Sigmoid colon (tissue), 7 donors: ENCODE data around the gene COLEC11. TPM values are rescaled to one million over a fixed set of nuclear protein-coding genes. Genes with fewer than 3 reads are reported as not detected.

Experiments
- DNase-seq: peaks from one replicate; pipeline ENCODE4 v3.0.0-alpha.2; 2019
- H3K27ac ChIP-seq, 4 donors: fragments of 200-600 bp; sonication (generic); one replicate each; pipeline ENCODE4 v1.5.1; 2016 to 2019; ENCODE audit warnings: mild to moderate bottlenecking in 1 of 4
- H3K27me3 ChIP-seq, 3 donors: fragments of 200-600 bp; sonication (generic); one replicate each; pipeline ENCODE4 v1.5.1; 2019; ENCODE audit warnings: mild to moderate bottlenecking in 1 of 3
- H3K36me3 ChIP-seq, 4 donors: fragments of 200-600 bp; sonication (generic); one replicate each; pipeline ENCODE4 v1.5.1; 2016 to 2019
- H3K4me1 ChIP-seq, 4 donors: fragments of 200-600 bp; sonication (generic); one replicate each; pipeline ENCODE4 v1.5.1; 2017 to 2019
- H3K4me3 ChIP-seq, 4 donors: fragments of 200-600 bp; sonication (generic); one replicate each; pipeline ENCODE4 v1.5.1; 2017 to 2019; ENCODE audit warnings: mild to moderate bottlenecking in 2 of 4, moderate library complexity in 1 of 4
- H3K9me3 ChIP-seq, 4 donors: fragments of 200-600 bp in 3 of 4; sonication (generic) in 3 of 4; one replicate each; pipeline versions ENCODE4 v1.5.1 to v1.6.1; 2013 to 2019
- EP300 ChIP-seq, 4 donors: sonication (generic); formaldehyde crosslinking; IDR thresholded peaks; one replicate each; pipeline ENCODE4 v1.6.1; 2017; ENCODE audit warnings: antibody characterized with exemption in 4 of 4
- POLR2A ChIP-seq, 2 donors: fragments of 450-650 bp; IDR thresholded peaks; one replicate each; pipeline ENCODE4 v1.6.1; 2016; ENCODE audit warnings: antibody characterized with exemption in 2 of 2, mild to moderate bottlenecking in 2 of 2, moderate library complexity in 2 of 2
- POLR2AphosphoS5 ChIP-seq, 4 donors: sonication (generic); formaldehyde crosslinking; IDR thresholded peaks; one replicate each; pipeline ENCODE4 v1.6.1; 2017; ENCODE audit warnings: antibody characterized with exemption in 4 of 4
- intact Hi-C: fragments of 100-400 bp; cut with DNase I; formaldehyde crosslinking; loops from one replicate; pipeline ENCODE4 v1.15.1; 2023
- polyA plus RNA-seq, 3 donors: library from polyadenylated mRNA; stranded (reverse); fragments of 200-250 nt; gene quantifications; one replicate each; pipeline ENCODE4 v1.2.3, GENCODE V29; 2013
- small RNA-seq, 3 donors: library from RNA; depleted of rRNA; stranded (forward); fragments of <200 nt; gene quantifications; one replicate each; pipeline ENCODE3, GENCODE V24; 2016
- total RNA-seq, 4 donors: library from RNA; depleted of rRNA; stranded (reverse); fragments of >200 nt; gene quantifications; one replicate each; pipeline ENCODE4 v1.1.0, GENCODE V29; 2016
- TF ChIP-seq, protein P1 (sequence below), 4 experiments: fragments of 450-650 bp in 3 of 4; fragments of 200-600 bp in 1 of 4; IDR thresholded peaks; one replicate each; pipeline ENCODE4 v1.5.1; 2016 to 2019; ENCODE audit warnings: antibody characterized with exemption in 4 of 4, mild to moderate bottlenecking in 3 of 4, moderate library complexity in 2 of 4
- donor health status: healthy with polysubstance abuse.
- donor health status: Bipolar disorder and iron deficiency.
- donor health status: healthy.

COLEC11 gene
- total and polyA plus RNA-seq, 7 donors = 0.92 to 8.2 (median 2.9) TPM

- Histone ChIP-seq H3K4me1 (no peaks in the 10 kb centered on the region), H3K27ac (no peak overlapping the region), H3K4me3 (no peak overlapping the region), H3K9me3 (peaks cover 0 to 2% (median under 1%) of the 10 kb centered on the region in 4 donors), H3K36me3 (no peaks in the 10 kb centered on the region), H3K27me3 (no peaks in the 10 kb centered on the region)
- TF ChIP-seq, protein P1, sequence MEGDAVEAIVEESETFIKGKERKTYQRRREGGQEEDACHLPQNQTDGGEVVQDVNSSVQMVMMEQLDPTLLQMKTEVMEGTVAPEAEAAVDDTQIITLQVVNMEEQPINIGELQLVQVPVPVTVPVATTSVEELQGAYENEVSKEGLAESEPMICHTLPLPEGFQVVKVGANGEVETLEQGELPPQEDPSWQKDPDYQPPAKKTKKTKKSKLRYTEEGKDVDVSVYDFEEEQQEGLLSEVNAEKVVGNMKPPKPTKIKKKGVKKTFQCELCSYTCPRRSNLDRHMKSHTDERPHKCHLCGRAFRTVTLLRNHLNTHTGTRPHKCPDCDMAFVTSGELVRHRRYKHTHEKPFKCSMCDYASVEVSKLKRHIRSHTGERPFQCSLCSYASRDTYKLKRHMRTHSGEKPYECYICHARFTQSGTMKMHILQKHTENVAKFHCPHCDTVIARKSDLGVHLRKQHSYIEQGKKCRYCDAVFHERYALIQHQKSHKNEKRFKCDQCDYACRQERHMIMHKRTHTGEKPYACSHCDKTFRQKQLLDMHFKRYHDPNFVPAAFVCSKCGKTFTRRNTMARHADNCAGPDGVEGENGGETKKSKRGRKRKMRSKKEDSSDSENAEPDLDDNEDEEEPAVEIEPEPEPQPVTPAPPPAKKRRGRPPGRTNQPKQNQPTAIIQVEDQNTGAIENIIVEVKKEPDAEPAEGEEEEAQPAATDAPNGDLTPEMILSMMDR (IDR thresholded peaks at IDR 0.05) = no peak
- TF ChIP-seq POLR2A (IDR thresholded peaks at IDR 0.05) (no peak), EP300 (IDR thresholded peaks at IDR 0.05) (no peak), POLR2AphosphoS5 (IDR thresholded peaks at IDR 0.05) (no peak)
- no peak for DNase-seq
- intact Hi-C loops = no loop called here
These were observed 95.3 kb downstream of the COLEC11 start for GRCh38 chr2:3689998-3690748.

GRCh38 chr2:3692375-3692774 is 97.5 kb downstream of the COLEC11 start:
- H3K4me3 ChIP-seq = no peak overlapping the region
- no peak overlapping the region for H3K27ac ChIP-seq
- no peaks in the 10 kb centered on the region for H3K27me3 ChIP-seq
- H3K9me3 ChIP-seq = peaks cover 0 to 2% (median under 1%) of the 10 kb centered on the region in 4 donors
- no peaks in the 10 kb centered on the region for H3K36me3 ChIP-seq
- H3K4me1 ChIP-seq = no peaks in the 10 kb centered on the region
- intact Hi-C loops = no loop called here
- TF ChIP-seq EP300 (IDR thresholded peaks at IDR 0.05) = no peak
- no peak for TF ChIP-seq POLR2AphosphoS5 (IDR thresholded peaks at IDR 0.05)
- no peak for TF ChIP-seq POLR2A (IDR thresholded peaks at IDR 0.05)
- TF ChIP-seq, protein P1 (IDR thresholded peaks at IDR 0.05) = no peak
- no peak for DNase-seq

Small RNA genes lying within 50 kb of the gene (small RNA-seq; reads per million reads assigned to genes)
- 0 reads per million in 3 donors for gene TMSB4XP2

Other genes with a start within 250 kb of the COLEC11 start
- gene EIPR1, start 217.3 kb upstream of the COLEC11 start, total RNA-seq = 10 to 100 TPM; 12.2 to 20.0 (median 14.7) TPM
- 10 to 100 TPM; 21.6 to 27.0 (median 23.8) TPM for gene EIPR1, start 217.3 kb upstream of the COLEC11 start, polyA plus RNA-seq
- gene TRAPPC12, start 215.4 kb upstream of the COLEC11 start, total RNA-seq = 10 to 100 TPM; 48.5 to 79.5 (median 63.4) TPM
- gene TRAPPC12, start 215.4 kb upstream of the COLEC11 start, polyA plus RNA-seq = 10 to 100 TPM; 22.7 to 50.5 (median 38.4) TPM
- gene ADI1, start 75.6 kb upstream of the COLEC11 start, total RNA-seq = 100 to 1,000 TPM in 1 of 4 donors, 10 to 100 TPM in 3; 35.7 to 104 (median 77.1) TPM
- 100 to 1,000 TPM in 2 of 3 donors, 10 to 100 TPM in 1; 47.4 to 114 (median 111) TPM for gene ADI1, start 75.6 kb upstream of the COLEC11 start, polyA plus RNA-seq
- gene RNASEH1, start 36.8 kb upstream of the COLEC11 start, total RNA-seq = 10 to 100 TPM; 20.5 to 28.4 (median 23.9) TPM
- gene RNASEH1, start 36.8 kb upstream of the COLEC11 start, polyA plus RNA-seq = 10 to 100 TPM; 10.4 to 18.4 (median 10.8) TPM
- 1,000 to 10,000 TPM; 4,404 to 6,289 (median 5,620) TPM for gene RPS7, start 19.9 kb upstream of the COLEC11 start, total RNA-seq
- gene RPS7, start 19.9 kb upstream of the COLEC11 start, polyA plus RNA-seq = 1,000 to 10,000 TPM; 1,874 to 3,184 (median 2,304) TPM
- not detected for gene ALLC, start 63.1 kb downstream of the COLEC11 start, total RNA-seq
- not detected for gene ALLC, start 63.1 kb downstream of the COLEC11 start, polyA plus RNA-seq
- under 1 TPM in 1 of 4 donors, not detected in 3; 0.33 TPM for gene DCDC2C, start 108.5 kb downstream of the COLEC11 start, total RNA-seq
- not detected for gene DCDC2C, start 108.5 kb downstream of the COLEC11 start, polyA plus RNA-seq